Hepatocyte (in vitro differentiated cells): ENCODE measurements around the gene DHX15.

Source experiments
- EZH2 ChIP-seq: fragments of 200-600 bp; sonication (generic); IDR thresholded peaks from 2 replicates; pipeline ENCODE4 v1.6.1; 2016; ENCODE audit warnings: antibody characterized with exemption, mild to moderate bottlenecking, borderline replicate concordance
- TF ChIP-seq, protein P1 (sequence below): fragments of 200-600 bp; sonication (generic); IDR thresholded peaks from 2 replicates; pipeline ENCODE4 v1.5.1; 2016; ENCODE audit warnings: antibody characterized with exemption, mild to moderate bottlenecking; ENCODE audit not compliant: poor library complexity

DNA sequence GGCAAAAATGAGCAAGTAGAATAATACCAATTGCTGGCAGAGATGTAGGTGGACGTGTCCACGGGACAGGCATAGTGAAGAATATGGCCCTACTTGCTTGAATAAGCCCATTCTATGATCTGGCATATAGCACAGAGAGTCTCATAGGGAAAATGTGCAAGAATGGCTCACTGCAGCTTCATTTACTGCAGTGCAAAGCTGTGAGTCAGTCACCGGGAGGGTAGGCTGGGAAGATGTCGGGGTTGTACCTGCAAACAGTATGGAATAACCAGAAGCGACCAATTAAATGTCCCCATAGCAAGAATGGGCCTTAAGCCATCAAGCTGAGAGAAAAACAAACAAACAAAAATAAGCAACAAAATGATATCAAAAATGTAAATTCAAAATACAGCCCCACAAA is 74.3 kb downstream of the DHX15 start:
- TF ChIP-seq, protein P1, sequence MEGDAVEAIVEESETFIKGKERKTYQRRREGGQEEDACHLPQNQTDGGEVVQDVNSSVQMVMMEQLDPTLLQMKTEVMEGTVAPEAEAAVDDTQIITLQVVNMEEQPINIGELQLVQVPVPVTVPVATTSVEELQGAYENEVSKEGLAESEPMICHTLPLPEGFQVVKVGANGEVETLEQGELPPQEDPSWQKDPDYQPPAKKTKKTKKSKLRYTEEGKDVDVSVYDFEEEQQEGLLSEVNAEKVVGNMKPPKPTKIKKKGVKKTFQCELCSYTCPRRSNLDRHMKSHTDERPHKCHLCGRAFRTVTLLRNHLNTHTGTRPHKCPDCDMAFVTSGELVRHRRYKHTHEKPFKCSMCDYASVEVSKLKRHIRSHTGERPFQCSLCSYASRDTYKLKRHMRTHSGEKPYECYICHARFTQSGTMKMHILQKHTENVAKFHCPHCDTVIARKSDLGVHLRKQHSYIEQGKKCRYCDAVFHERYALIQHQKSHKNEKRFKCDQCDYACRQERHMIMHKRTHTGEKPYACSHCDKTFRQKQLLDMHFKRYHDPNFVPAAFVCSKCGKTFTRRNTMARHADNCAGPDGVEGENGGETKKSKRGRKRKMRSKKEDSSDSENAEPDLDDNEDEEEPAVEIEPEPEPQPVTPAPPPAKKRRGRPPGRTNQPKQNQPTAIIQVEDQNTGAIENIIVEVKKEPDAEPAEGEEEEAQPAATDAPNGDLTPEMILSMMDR = no peak
- no peak for TF ChIP-seq EZH2
